Parathyroid adenoma (tissue), 2 donors: Measurements from ENCODE around the gene CPT2.

Experiments used
- H2AFZ ChIP-seq: fragments of 300-600 bp; sonication (generic); one replicate; pipeline ENCODE4 v1.7.0; 2017; ENCODE audit warnings: antibody characterized with exemption, mild to moderate bottlenecking
- H3K27ac ChIP-seq: fragments of 300-600 bp; sonication (generic); one replicate; pipeline ENCODE4 v1.7.0; 2017
- H3K27me3 ChIP-seq: fragments of 300-600 bp; sonication (generic); one replicate; pipeline ENCODE4 v1.7.0; 2017; ENCODE audit warnings: low read length; ENCODE audit not compliant: control insufficient read depth, insufficient read depth
- H3K36me3 ChIP-seq: fragments of 300-600 bp; sonication (generic); one replicate; pipeline ENCODE4 v1.7.0; 2017; ENCODE audit warnings: low read length; ENCODE audit not compliant: control insufficient read depth, insufficient read depth
- H3K4me1 ChIP-seq: fragments of 300-600 bp; sonication (generic); one replicate; pipeline ENCODE4 v1.7.0; 2017; ENCODE audit warnings: control low read depth
- H3K4me2 ChIP-seq: fragments of 300-600 bp; sonication (generic); one replicate; pipeline ENCODE4 v1.7.0; 2017; ENCODE audit warnings: low read length
- H3K4me3 ChIP-seq: fragments of 300-600 bp; sonication (generic); one replicate; pipeline ENCODE4 v1.7.0; 2017; ENCODE audit warnings: low read depth, low read length
- H3K79me2 ChIP-seq: fragments of 300-600 bp; sonication (generic); one replicate; pipeline ENCODE4 v1.7.0; 2017; ENCODE audit warnings: control low read depth
- H3K9ac ChIP-seq: fragments of 300-600 bp; sonication (generic); one replicate; pipeline ENCODE4 v1.7.0; 2017; ENCODE audit warnings: mild to moderate bottlenecking
- H3K9me3 ChIP-seq: fragments of 300-600 bp; sonication (generic); one replicate; pipeline ENCODE4 v1.7.0; 2017; ENCODE audit warnings: low read length; ENCODE audit not compliant: control insufficient read depth
- CTCF ChIP-seq: fragments of 300-600 bp; sonication (generic); IDR thresholded peaks from one replicate; pipeline ENCODE4 v1.7.0; 2017; ENCODE audit warnings: antibody characterized with exemption, mild to moderate bottlenecking
- donor health status: primary hyperparathyroidism.

Gene CPT2

GRCh38 chr1:53186533-53186932 lies 10.1 kb upstream of the CPT2 start:
- no peaks in the 10 kb centered on the region for H3K36me3 ChIP-seq
- H3K9me3 ChIP-seq = no peaks in the 10 kb centered on the region
- H3K27me3 ChIP-seq = no peaks in the 10 kb centered on the region
- no peak overlapping the region for H3K9ac ChIP-seq
- no peak overlapping the region for H2AFZ ChIP-seq
- TF ChIP-seq CTCF = no peak
- H3K4me3 ChIP-seq = no peak overlapping the region
- no peaks in the 10 kb centered on the region for H3K79me2 ChIP-seq
- no peak overlapping the region for H3K27ac ChIP-seq
- no peak overlapping the region for H3K4me2 ChIP-seq
- no peaks in the 10 kb centered on the region for H3K4me1 ChIP-seq

DNA sequence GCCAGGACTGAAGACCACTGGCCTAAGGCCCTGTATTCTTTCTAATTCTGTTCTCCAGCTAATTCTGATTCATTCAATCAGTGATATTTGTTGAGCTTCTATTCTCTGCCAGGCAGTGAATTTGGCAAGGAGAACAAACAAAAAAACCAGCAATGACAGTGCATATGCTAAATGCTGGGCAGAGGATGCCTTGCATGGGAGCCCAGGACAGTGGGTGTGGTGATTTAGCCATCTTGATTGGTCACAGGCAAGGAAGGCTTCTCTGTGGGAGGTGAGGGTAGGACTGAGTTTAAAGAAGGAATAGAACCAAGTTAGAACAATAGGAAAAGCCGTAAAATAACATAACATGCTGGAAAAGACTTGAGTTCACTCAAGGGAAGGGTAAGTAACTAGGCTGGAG lies 9.2 kb upstream of the CPT2 start:
- H3K4me2 ChIP-seq = no peak overlapping the region
- H3K36me3 ChIP-seq = no peaks in the 10 kb centered on the region
- no peak overlapping the region for H3K9ac ChIP-seq
- no peaks in the 10 kb centered on the region for H3K79me2 ChIP-seq
- H3K4me3 ChIP-seq = no peak overlapping the region
- no peaks in the 10 kb centered on the region for H3K27me3 ChIP-seq
- no peak overlapping the region for H3K27ac ChIP-seq
- TF ChIP-seq CTCF = no peak
- no peaks in the 10 kb centered on the region for H3K4me1 ChIP-seq
- H2AFZ ChIP-seq = no peak overlapping the region
- no peaks in the 10 kb centered on the region for H3K9me3 ChIP-seq

DNA sequence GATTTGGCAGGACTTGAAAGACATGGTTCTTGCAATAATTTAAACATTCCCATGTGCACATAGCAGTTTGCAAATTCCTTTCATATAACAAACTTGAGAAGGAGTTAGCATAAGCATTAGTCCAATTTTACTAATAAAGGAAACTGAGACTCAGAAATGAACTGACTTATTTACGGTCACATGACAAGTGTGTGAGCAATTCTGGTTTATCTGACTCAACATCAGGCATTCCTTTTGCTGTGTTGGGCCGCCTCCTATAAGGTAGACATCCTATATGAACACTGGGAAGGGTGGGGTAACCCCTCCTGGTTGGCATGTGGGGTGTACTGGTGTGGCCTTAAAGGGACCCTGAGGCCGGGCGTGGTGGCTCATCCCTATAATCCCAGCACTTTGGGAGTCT lies 8.5 kb upstream of the CPT2 start:
- no peak overlapping the region for H2AFZ ChIP-seq
- TF ChIP-seq CTCF = no peak
- no peak overlapping the region for H3K4me2 ChIP-seq

GRCh38 chr1:53189061-53189460 lies 7.6 kb upstream of the CPT2 start:
- Histone ChIP-seq H3K9me3 (no peaks in the 10 kb centered on the region), H3K36me3 (no peaks in the 10 kb centered on the region), H3K4me2 (no peak overlapping the region), H3K79me2 (no peaks in the 10 kb centered on the region), H3K9ac (no peak overlapping the region), H2AFZ (no peak overlapping the region), H3K27ac (no peak overlapping the region), H3K27me3 (no peaks in the 10 kb centered on the region), H3K4me3 (no peak overlapping the region), H3K4me1 (no peaks in the 10 kb centered on the region)
- TF ChIP-seq CTCF = no peak

More for the DNA sequence above, 8.5 kb upstream of the CPT2 start:
- no peak overlapping the region for H3K27ac ChIP-seq
- no peaks in the 10 kb centered on the region for H3K79me2 ChIP-seq
- H3K4me1 ChIP-seq = no peaks in the 10 kb centered on the region
- no peak overlapping the region for H3K4me3 ChIP-seq
- no peak overlapping the region for H3K9ac ChIP-seq
- H3K9me3 ChIP-seq = no peaks in the 10 kb centered on the region
- H3K36me3 ChIP-seq = no peaks in the 10 kb centered on the region
- H3K27me3 ChIP-seq = no peaks in the 10 kb centered on the region

DNA sequence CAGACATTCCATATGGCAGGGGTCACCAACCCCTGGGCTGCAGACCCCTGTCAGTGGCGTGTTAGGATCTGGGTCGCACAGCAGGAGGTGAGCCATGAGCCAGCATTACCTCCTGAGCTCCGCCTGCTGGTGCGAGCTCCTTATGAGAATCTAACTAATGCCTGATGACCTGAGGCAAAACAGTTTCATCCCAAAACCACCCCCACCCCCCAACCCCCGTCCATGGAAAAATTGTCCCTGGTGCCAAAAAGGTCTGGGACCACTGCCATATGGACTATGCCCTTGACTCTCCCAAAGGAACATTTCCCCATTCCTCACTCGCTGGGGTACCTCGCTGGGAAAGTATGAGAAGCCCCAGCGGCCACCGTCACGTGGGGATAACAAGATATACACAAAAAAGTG lies 6.4 kb upstream of the CPT2 start:
- H3K79me2 ChIP-seq = no peaks in the 10 kb centered on the region
- H3K4me3 ChIP-seq = no peak overlapping the region
- no peak overlapping the region for H2AFZ ChIP-seq
- H3K36me3 ChIP-seq = no peaks in the 10 kb centered on the region
- H3K9ac ChIP-seq = no peak overlapping the region
- no peak overlapping the region for H3K27ac ChIP-seq
- no peak for TF ChIP-seq CTCF
- no peaks in the 10 kb centered on the region for H3K4me1 ChIP-seq
- no peaks in the 10 kb centered on the region for H3K9me3 ChIP-seq
- no peak overlapping the region for H3K4me2 ChIP-seq
- H3K27me3 ChIP-seq = no peaks in the 10 kb centered on the region
